Hypothalamus (tissue), 51 donors: ENCODE results near the gene C22orf15.

ENCODE experiments used
- DNase-seq, 51 donors: peaks; one replicate each; lab custom pipeline; 2025; lab: John Stamatoyannopoulos, UW

The C22orf15 gene, protein sequence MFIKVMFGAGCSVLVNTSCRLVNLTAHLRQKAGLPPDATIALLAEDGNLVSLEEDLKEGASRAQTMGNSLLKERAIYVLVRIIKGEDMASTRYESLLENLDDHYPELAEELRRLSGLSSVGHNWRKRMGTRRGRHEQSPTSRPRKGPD

DNA sequence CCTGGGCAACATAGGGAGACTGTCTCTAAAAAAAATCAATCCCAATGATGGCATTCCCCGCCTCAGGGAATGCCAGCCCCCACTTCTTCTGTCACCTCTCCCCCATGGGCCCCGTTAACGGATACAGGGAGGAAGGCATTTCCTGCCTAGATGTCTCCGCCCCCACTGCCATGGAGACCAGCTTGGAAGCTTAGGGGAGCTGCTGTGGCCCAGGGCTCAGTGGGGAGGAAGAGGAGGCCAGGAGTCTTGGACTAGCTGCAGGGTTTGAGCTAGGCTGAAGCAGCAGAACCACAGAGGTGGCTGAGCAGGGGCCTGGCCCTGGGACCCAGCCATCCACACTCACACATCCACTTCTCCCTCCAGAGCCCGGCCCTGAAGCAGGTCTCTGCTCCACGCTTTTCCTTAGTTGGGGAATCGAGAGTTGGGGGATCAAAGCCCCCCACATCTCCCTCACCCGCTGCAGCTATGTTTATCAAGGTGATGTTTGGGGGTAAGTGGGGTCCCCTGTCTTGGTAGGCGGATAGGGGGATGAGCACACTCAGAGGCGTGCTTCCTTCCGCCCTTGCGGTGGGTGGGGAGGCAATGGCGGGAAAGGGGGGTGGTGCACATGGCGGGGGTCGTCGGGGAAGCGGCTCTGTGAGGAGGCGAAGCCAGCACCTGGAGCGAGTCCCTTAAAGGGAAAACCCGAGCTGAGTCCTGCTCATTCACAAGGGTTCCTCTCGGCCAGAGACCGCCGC lies at the start of gene C22orf15:
Gene C22orf15 (plus strand): TSS at position 149 of the 737 bp plus-strand sequence. CDS start 317 bp downstream, at position 466.
- DNase-seq = no peak

DNA sequence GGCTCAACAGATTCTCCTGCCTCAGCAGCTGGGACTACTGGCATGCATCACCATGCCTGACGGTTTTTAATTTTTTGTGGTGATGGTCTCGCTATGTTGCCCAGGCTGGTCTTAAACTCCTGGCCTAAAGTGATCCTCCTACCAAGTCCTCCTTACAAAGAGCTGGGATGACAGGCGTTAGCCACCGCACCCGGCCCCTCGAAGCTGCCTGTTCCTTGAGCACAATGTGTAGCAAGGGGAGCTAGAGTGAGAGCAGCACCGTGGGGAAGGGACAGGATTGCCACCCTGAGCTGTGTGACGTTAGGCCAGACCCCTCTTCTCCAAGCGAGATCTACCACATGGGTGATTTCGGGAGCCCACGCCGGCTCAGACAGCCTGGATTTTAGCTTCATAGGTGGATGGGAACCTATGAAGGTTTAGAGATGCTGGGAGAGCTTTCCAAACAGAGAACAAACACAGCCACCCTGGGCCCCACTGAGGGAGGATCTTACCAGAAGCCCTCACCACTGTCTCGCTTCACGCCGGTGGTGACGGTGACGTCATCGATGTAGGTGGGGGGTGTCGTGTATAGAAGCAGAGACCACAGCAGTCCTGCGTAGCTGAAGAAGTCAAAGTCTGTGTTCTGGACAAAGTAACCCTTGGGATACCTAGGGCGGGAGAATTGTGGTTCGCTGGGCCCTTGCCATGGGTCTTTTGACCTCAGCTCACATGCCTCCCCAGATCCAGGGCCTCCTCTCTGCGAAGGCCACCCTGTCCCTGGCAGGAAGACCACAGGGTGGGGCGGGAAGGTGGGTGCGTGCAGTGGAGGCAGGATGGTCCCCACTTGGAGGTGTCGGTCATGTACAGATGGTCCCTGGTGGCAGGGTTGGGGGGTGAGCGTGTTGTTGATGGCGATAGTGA lies 48.8 kb upstream of the C22orf15 start:
- no peak for DNase-seq

DNA sequence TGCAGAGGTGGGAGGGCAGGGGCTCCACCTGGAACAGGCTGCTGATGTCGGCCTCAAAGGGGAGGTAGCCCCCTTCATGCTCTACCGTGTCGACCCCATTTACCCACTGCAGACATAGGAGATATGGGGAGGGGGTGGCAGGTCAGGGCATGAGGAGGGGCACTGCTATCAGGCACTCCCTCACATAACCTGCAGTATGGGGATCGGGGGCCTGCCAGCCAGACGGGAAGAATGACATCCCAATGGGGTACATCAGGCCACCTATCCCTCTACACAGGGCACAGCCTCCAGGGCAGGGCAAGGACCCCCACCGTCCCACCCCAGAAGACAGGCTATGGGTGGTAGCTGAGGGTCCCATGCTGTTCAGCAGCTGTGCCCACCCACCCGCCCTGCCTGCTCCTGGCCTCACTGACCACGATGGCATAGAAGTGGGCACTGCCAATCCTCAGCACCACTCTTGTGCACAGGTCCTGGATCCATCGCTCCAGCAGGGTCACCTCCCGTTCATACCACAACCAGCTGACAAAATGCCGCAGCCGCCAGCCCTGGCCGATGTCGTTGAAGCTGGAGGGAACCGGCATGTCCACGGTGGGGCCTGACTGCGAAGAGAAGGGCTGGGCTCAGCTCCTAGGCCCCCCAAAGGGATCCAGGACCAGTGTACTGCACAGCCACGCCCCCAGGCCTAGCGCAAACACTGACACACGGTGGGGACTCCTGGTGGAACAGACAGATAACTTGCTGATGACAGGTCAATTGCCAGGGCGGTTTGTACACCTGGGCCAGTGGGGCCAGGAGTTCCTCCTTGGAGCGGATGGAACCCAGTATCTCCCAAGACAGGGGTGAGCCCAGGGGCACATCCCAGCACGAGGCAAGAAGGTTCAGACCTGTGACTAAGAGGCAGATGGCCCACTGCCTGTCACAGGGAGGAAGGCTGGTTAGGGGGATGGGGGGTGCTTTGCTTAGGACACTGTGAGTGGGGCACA lies 47.9 kb upstream of the C22orf15 start:
- no peak for DNase-seq

DNA sequence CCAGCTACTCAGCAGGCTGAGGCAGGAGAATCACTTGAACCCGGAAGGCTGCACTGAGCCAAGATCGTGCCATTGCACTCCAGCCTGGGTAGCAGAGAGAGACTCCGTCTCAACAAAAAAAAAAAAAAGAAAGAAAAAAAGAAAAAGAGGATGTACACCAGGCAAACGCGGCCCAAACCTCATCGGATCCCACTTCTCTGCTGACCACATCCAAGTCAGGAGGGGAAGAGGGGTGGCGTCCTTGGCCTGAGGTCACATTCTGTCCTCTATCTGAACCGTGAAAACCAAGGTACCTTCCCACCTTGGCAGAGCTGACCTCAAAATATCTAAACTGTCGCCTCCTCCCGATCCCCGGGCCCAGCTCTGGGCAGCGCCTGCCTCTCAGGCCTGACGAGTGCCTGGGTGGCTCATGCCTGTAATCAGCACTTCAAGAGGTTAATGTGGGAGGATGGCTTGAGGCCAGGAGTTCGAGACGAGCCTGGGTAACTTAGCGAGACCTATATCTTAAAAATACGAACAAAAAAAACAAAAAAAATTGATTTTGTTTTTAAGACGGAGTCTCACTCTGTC lies 46.9 kb upstream of the C22orf15 start:
- DNase-seq = no peak

DNA sequence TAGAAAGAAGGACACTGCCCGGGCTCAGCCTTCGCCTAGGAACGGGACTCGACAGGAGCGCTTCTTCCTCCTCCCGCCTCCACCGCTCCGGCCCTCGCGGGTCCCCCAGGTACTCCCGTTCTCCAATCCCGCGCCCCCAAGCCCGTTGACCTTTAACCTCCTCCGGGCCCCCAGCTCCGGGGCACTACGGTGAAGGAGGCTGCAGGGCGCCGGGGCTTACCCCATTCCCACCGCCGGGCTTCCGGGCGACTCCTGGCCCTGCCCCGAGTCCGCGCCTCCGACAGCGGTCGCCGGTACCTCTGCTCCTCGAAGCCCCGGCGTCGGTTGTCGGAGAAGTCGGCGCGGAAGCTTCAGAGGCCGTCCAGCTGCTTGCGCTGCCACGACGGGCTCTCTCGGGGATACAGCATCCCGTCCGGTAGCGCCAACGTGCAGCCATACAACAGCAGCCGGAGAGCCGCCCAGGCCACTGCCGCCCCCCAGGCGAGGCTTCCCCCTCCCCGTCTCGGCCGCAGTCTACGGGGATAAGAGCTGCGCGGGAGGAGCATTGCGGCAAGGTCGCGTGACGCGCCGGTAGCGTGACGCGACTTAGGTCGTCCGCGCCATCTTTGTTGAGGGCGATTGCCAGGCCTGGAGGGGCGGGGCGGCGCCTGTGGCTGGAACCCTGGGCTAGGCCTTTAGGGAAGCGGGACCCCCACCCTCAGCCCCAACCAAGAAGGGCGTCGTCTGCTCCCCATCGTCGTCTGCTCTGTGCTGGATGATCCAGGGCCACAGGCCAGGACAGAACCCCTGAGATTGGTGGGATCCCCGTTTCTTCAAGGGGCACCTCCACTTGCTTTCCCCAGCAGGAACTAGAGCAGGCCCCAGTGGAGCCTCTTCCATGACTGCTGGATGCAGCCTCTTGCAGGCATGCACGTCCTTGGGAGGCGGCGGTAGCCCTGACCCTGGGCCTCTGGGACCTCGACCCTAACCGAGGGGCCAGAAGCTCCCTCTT lies 45.7 kb upstream of the C22orf15 start:
- peak; percentile 28 to 89 (median 77) for DNase-seq

DNA sequence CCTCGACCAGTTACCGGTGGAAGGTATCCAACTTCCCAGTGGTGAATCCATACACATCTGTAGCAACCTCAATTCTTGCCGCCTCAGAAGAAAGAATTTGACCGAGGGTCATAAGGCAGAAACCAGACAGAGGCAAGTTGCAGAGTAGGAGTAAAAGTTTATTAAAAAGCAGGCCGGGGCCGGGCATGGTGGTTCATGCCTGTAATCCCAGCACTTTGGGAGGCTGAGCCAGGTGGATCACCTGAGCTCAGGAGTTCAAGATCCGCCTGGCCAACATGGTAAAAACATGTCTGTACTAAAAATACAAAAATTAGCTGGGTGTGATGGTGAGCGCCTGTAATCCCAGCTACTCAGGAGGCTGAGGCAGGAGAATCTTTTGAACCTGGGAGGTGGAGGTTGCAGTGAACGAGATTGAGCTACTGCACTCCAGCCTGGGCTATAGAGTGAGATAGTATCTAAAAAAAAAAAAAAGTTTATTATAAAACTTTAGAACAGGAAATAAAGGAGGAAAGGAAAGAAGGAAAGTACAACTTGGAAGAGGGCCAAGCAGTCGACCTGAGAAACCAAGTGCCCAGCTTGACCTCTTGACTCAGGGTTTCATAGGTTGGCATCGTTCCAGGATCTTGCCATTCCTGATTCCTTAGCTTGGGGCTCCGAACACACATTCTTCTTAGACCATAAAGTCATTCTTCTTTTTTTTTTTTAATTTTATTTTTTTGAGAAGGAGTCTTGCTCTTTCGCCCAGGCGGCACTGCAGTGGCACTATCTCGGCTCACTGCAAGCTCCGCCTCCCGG lies 44.2 kb upstream of the C22orf15 start:
- DNase-seq = no peak

DNA sequence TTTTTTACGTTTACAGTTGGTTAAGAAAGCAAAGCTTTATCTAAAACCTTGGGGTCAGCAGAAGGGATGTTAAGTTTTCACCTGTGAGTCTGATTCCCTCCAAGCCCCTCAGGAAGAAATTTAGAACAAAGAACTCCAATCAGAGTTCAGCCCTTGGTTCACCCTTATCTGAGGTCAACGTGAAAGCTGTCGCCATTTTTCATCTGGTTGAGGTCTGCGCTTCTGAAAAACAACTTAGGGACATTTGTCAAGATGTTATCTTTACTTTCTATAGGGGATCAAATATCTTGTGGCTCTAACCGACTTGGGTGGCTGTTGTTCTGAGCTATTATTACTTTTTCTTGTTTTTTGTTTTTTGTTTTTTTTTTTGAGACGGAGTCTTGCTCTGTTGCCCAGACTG lies 41.9 kb upstream of the C22orf15 start:
- no peak for DNase-seq

DNA sequence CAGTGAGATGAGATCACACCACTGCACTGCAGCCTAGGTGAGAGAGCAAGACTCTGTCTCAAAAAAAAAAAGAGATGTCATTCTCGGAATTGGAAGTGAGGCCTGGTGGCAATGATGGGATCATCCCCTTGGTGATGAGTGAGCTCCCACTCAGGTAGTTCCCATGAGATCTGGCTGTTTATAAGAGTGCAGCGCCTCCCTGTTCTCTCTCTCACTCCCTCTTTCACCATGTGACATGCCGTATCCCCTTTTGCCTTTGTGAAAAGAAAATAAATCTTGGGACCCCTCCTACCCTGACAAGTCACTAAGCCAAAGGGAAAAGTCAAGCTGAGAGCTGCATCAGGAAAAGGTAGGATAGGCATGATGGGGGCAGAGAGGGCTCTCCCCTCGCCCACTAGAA lies 40.6 kb upstream of the C22orf15 start:
- no peak for DNase-seq

DNA sequence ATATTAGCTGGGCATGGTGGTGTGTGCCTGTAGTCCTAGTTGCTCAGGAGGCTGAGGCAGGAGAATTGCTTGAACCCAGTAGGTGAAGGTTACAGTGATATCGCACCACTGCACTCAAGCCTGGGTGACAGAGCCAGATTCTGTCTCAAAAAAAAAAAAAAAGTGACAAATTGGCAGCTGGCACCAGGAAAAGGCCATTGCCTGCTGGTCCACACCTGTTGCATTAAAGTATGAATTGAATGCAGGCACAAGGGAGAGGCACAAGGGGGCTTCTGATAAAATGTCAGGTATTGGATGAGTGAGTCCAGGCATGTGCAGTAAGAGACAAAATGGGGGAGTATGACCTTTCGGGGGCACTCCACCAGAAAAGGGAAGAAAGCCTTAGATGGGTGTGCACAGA lies 40.1 kb upstream of the C22orf15 start:
- DNase-seq = no peak

DNA sequence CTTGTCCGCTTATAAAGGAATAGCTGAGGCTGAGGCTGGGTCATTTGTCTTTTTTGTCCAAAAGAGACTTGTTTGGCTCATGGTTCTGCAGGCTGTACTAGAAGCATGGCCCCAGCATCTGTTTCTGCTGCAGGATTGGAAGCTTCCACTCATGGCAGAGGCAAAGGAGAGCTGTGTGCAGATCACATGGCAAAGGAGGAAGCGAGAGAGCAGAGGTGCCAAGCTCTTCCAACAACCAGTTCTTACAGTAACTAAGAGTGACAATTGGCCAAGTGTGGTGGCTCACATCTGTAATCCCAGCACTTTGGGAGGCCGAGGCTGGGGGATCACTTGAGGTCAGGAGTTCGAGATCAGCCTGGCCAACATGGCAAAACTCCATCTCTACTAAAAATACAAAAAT lies 34.7 kb upstream of the C22orf15 start:
- DNase-seq = peak in 3 of 51 donors; percentile 1 to 25 (median 2)

DNA sequence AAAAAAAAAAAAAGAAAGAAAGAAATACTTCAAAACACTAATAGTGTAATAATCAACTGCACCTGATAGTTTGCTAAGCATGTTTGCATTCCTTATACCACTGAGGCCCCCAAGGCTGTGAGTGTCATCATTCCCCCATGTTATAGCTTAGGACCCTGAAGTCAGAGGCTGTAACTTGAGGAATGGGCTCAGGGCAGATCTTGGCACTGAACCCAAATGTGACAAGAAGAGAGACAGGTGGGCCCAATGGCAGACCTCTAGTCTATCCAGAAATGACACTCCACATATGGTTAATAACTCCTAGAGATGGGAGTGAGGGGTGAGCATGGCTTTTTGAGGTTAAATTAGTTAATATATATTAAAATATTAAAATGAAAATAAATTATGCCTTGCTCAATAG lies 25.1 kb upstream of the C22orf15 start:
- DNase-seq = no peak

DNA sequence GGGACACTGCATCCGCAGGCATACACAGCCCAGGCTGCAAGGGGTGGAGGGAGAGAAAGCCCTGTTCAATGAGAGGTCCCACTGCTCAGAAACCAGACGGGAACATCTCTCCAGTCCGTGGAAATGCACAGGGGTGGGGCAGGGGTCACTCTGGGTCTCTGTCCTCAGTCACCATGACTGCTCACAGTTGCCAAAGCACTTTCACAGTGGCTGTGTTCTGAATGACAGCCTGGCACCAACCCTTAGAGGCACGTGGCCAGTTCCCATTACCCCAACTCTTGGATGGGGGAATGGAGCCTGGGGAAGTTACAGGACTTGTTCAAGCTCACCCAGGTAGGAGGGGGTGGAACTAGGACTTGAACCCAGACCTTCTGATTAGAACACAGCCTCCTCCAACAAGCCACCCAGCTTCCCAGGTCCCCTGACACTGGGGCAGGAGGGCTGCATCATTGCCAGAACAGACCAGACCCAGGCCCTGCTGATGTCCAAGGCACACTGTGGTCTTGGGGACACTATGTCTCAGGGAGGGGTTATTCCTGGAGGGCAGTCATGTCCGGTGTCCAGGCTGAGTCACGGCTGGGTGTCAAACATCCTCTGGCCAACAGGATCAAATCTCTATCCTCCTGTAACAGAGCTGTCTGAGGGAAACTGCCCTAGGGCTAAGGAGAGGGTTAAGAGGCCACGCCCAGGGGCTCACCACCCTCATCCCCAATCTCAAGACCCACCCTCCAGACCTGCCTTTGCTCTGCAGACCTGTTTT lies 20.1 kb upstream of the C22orf15 start:
- peak in 2 of 51 donors; percentile 13 to 23 for DNase-seq

DNA sequence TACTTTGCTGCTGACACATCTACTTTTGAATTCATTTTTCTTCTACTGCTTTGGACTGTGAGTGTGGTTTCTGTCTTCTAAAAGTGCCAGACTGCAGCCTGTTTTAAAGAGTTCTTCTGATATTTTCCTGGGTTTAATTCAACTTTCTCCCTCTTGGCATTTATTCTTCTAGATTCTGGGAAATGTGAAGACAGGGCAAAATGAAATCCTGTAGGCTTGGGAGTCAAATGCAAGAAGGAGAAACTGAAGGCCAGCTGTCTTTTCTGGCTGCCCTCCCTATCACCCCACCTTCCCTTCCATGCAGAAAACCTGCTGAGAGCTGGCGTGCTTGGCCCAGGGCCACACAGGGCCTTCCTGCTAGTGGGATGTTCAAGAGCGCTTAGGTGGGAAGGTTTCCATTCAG lies 19.5 kb upstream of the C22orf15 start:
- no peak for DNase-seq

DNA sequence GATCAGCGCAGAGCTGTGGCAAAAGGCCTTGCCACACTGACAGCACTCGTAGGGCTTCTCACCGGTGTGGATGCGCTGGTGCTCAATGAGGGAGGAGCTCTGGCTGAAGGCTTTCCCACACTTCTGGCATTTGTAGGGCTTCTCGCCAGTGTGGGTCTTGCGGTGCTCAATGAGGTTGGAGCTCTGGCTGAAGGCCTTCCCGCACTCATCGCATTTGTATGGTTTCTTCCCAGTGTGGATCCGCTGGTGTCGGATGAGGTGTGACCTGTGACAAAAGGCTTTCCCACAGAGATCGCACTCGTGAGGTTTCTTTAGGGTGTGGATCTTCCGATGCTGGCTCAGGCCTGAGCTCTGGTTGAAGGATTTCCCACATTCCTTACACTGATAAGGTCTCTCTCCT lies 18.8 kb upstream of the C22orf15 start:
- no peak for DNase-seq

DNA sequence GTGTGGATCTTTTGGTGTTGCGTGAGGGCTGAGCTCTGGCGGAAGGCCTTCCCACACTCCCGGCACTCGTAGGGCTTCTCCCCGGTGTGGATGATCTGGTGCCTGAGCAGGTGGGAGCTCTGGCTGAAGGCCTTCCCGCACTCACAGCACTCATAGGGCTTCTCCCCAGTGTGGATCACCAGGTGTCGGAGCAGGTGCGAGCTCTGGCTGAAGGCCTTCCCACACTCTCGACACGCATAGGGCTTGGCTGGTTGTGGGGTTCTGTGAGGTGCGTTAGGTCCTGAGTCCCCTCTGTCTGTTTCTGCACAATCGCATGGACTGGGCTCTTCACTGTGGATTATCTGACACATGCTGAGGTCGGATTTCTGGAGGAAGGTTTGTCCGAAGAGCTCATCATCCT lies 18.3 kb upstream of the C22orf15 start:
- no peak for DNase-seq

DNA sequence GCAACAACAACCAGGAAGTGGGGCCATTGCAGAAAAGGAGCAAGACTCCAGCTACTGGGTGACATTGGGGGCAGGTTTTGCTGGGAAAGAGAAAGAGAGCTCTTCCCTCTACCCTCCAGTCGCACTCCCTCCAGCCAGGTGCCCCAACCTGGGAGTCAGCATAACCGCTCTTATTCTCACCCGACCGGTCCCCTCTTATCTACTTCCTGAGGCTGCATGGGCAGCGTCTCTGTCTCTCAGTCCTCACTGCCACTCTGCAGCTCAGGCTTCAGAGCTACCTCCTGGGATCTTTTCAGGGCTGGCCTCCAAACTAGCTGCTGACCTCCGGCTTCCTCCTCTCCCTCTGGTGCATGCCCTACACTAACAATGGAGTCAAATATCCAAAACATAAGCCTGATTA lies 17.0 kb upstream of the C22orf15 start:
- DNase-seq = no peak

DNA sequence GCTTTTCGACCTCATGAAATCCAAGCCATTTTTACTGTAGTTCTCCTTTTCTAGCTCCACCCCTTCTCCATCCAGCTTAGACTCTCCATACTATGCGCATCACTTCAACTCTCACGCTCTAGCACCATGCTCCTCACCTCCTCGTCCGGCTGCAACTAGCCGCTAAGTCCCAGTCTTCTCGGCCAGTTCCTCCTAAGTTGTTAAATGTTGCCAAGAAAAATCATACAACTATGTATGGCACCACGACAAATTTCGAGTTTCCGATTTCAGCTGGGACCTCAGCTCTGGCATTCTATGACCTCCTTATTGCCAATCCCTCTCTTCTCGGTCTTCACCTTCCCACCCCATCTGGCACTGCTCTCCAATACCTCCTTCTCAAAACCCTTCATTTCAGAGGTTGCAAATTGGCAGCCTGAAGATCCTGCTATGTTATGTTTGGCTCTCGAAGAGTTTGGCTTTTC lies 12.9 kb upstream of the C22orf15 start:
- DNase-seq = no peak
